OCI-LY3 (cell line): ENCODE results near the gene TEX55.

ENCODE experiments used
- EZH2phosphoT487 ChIP-seq: fragments of 200-600 bp; shearing (Covaris generic); IDR thresholded peaks from 2 replicates; pipeline ENCODE4 v1.6.1; 2018; ENCODE audit warnings: antibody characterized with exemption, mixed run types, low read depth
- TF ChIP-seq, protein P1 (sequence below): fragments of 200-600, 300-600 bp; sonication (generic); IDR thresholded peaks from 2 replicates; pipeline ENCODE4 v1.5.1; 2014; ENCODE audit warnings: antibody characterized with exemption, low read length, low read depth

DNA sequence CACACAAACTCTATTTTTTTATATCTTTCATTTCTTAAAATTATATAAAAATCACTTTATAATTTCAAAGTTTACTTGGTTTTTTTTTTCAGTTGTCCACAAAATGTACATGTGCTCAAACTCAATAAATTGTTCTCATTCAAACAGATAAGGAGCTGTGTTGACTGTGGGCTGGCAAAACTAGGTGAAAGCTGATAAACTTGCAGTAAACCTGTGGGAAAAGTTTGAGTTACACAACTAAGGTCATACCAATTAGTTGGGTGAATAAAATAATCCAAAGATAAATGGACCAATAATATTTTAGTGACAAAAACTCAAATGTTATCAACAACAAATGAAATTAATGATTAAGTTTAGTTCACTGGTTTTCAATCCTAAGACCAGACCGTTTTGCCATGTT is 14.8 kb downstream of the TEX55 start:
- TF ChIP-seq, protein P1, sequence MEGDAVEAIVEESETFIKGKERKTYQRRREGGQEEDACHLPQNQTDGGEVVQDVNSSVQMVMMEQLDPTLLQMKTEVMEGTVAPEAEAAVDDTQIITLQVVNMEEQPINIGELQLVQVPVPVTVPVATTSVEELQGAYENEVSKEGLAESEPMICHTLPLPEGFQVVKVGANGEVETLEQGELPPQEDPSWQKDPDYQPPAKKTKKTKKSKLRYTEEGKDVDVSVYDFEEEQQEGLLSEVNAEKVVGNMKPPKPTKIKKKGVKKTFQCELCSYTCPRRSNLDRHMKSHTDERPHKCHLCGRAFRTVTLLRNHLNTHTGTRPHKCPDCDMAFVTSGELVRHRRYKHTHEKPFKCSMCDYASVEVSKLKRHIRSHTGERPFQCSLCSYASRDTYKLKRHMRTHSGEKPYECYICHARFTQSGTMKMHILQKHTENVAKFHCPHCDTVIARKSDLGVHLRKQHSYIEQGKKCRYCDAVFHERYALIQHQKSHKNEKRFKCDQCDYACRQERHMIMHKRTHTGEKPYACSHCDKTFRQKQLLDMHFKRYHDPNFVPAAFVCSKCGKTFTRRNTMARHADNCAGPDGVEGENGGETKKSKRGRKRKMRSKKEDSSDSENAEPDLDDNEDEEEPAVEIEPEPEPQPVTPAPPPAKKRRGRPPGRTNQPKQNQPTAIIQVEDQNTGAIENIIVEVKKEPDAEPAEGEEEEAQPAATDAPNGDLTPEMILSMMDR, result no peak
- TF ChIP-seq EZH2phosphoT487, result no peak
